Neural cell (in vitro differentiated cells): ENCODE measurements around the gene FGGY. TPM values are rescaled to one million over a fixed set of nuclear protein-coding genes. Genes with fewer than 3 reads are reported as not detected.

Experiments used
- H2AFZ ChIP-seq: fragments of 200-600, 300-800 bp; sonication (generic), shearing (Covaris generic); 2 replicates; pipeline ENCODE4 v1.6.0; 2014; ENCODE audit warnings: low read depth, mild to moderate bottlenecking, antibody characterized with exemption, low read length, moderate library complexity
- H3F3A ChIP-seq: fragments of 200-600 bp; shearing (Covaris generic); 2 replicates; pipeline ENCODE4 v1.6.1; 2016; ENCODE audit warnings: mild to moderate bottlenecking, moderate library complexity, mixed read lengths, antibody characterized with exemption, low read length; ENCODE audit not compliant: insufficient read depth, poor library complexity, severe bottlenecking
- H3K27ac ChIP-seq: fragments of 200-600, 300-800 bp; sonication (generic), shearing (Covaris generic); 2 replicates; pipeline ENCODE4 v1.5.1; 2014; ENCODE audit warnings: mild to moderate bottlenecking, low read length, moderate library complexity
- H3K27me3 ChIP-seq: fragments of 300-800, 200-600 bp; sonication (generic), shearing (Covaris generic); 2 replicates; pipeline ENCODE4 v1.6.0; 2014; ENCODE audit warnings: mild to moderate bottlenecking, low read depth, low read length, moderate library complexity; ENCODE audit not compliant: insufficient read depth
- H3K36me3 ChIP-seq: fragments of 300-800, 200-600 bp; sonication (generic), shearing (Covaris generic); 2 replicates; pipeline ENCODE4 v1.5.1; 2014; ENCODE audit warnings: mild to moderate bottlenecking, antibody characterized with exemption, low read length, moderate library complexity; ENCODE audit not compliant: insufficient read depth
- H3K4me2 ChIP-seq: fragments of 300-800, 200-600 bp; sonication (generic), shearing (Covaris generic); 2 replicates; pipeline ENCODE4 v1.6.0; 2014; ENCODE audit warnings: mild to moderate bottlenecking, low read length
- H3K4me3 ChIP-seq: fragments of 300-800, 200-600 bp; sonication (generic), shearing (Covaris generic); 2 replicates; pipeline ENCODE4 v1.5.1; 2014; ENCODE audit warnings: mild to moderate bottlenecking, low read length, moderate library complexity
- H3K79me2 ChIP-seq: fragments of 200-600 bp; shearing (Covaris generic); replicated peaks from 2 replicates; pipeline ENCODE4 v1.6.0; 2014; ENCODE audit warnings: mild to moderate bottlenecking, low read length, moderate library complexity; ENCODE audit not compliant: insufficient read depth
- H3K9ac ChIP-seq: fragments of 300-800, 200-600 bp; sonication (generic), shearing (Covaris generic); 2 replicates; pipeline ENCODE4 v1.6.1; 2016; ENCODE audit warnings: mild to moderate bottlenecking, low read length, mixed read lengths
- H3K9me2 ChIP-seq: fragments of 200-600 bp; shearing (Covaris generic); 2 replicates; pipeline ENCODE4 v1.6.1; 2016; ENCODE audit warnings: mild to moderate bottlenecking, low read length, mixed read lengths; ENCODE audit not compliant: insufficient read depth
- H3K9me3 ChIP-seq: fragments of 200-600, 300-800 bp; sonication (generic), shearing (Covaris generic); 2 replicates; pipeline ENCODE4 v1.6.1; 2016; ENCODE audit warnings: mild to moderate bottlenecking, mixed run types, low read length, moderate library complexity, mixed read lengths
- H4K20me1 ChIP-seq: fragments of 200-600 bp; shearing (Covaris generic); 2 replicates; pipeline ENCODE4 v1.6.1; 2016; ENCODE audit warnings: mild to moderate bottlenecking, mixed run types; ENCODE audit not compliant: insufficient read depth
- CTCF ChIP-seq: fragments of 450-650 bp; IDR thresholded peaks from 2 replicates; pipeline ENCODE4 v1.5.1; 2014; ENCODE audit warnings: antibody characterized with exemption, mild to moderate bottlenecking, moderate library complexity; ENCODE audit not compliant: poor library complexity, severe bottlenecking
- EP300 ChIP-seq: fragments of 450-650 bp; conservative IDR thresholded peaks from 2 replicates; pipeline ENCODE4 v1.6.1; 2014; ENCODE audit warnings: antibody characterized with exemption, mild to moderate bottlenecking, moderate library complexity; ENCODE audit not compliant: poor library complexity, severe bottlenecking
- EZH2 ChIP-seq: fragments of 200-600, 300-800 bp; shearing (Covaris generic), sonication (generic); IDR thresholded peaks from 2 replicates; pipeline ENCODE4 v1.6.1; 2014; ENCODE audit warnings: antibody characterized with exemption, low read length, borderline replicate concordance, mild to moderate bottlenecking; ENCODE audit not compliant: insufficient read depth, poor library complexity, severe bottlenecking
- MXI1 ChIP-seq: fragments of 450-650 bp; conservative IDR thresholded peaks from 2 replicates; pipeline ENCODE4 v1.6.1; 2014; ENCODE audit warnings: antibody characterized with exemption, mild to moderate bottlenecking; ENCODE audit not compliant: poor library complexity, severe bottlenecking
- POLR2AphosphoS5 ChIP-seq: IDR thresholded peaks from 2 replicates; pipeline ENCODE4 v1.6.1; 2012
- RAD21 ChIP-seq: fragments of 450-650 bp; conservative IDR thresholded peaks from 2 replicates; pipeline ENCODE4 v1.6.1; 2014; ENCODE audit warnings: antibody characterized with exemption, mild to moderate bottlenecking, moderate library complexity
- REST ChIP-seq: IDR thresholded peaks from 2 replicates; pipeline ENCODE4 v1.6.1; 2012; ENCODE audit warnings: borderline replicate concordance
- SMC3 ChIP-seq: fragments of 450-650 bp; conservative IDR thresholded peaks from 2 replicates; pipeline ENCODE4 v1.6.1; 2014; ENCODE audit warnings: antibody characterized with exemption, mild to moderate bottlenecking, moderate library complexity; ENCODE audit not compliant: poor library complexity
- TAF1 ChIP-seq: IDR thresholded peaks from 2 replicates; pipeline ENCODE4 v1.6.1; 2012; ENCODE audit warnings: low read depth
- polyA plus RNA-seq: library from polyadenylated mRNA; depleted of rRNA; stranded (reverse); fragments of >200 nt; gene quantifications from 2 replicates; pipeline ENCODE4 v1.2.3, GENCODE V29; 2014

The FGGY gene
- polyA plus RNA-seq, 1 donor from 2014 or later, result 7.4 TPM

GRCh38 chr1:59292562-59292961, 4.3 kb upstream of the FGGY start:
- Histone ChIP-seq H3K4me3 (no peak overlapping the region), H3K9me2 (no peaks in the 10 kb centered on the region), H3K27ac (no peak overlapping the region), H3K79me2 (no peaks in the 10 kb centered on the region), H3K36me3 (no peaks in the 10 kb centered on the region), H3K9ac (no peak overlapping the region), H3K4me2 (no peak overlapping the region), H3K9me3 (no peaks in the 10 kb centered on the region), H4K20me1 (no peaks in the 10 kb centered on the region), H3K27me3 (no peaks in the 10 kb centered on the region), H3F3A (peaks cover 4% of the 10 kb centered on the region), H2AFZ (no peak overlapping the region)
- TF ChIP-seq RAD21 (no peak), POLR2AphosphoS5 (no peak), CTCF (no peak), SMC3 (no peak), EZH2 (no peak), EP300 (no peak), REST (no peak), MXI1 (no peak), TAF1 (no peak)

- no peak overlapping the region for H2AFZ ChIP-seq
- H3K27ac ChIP-seq, result no peak overlapping the region
- no peaks in the 10 kb centered on the region for H3K79me2 ChIP-seq
- H3K9ac ChIP-seq, result no peak overlapping the region
- no peaks in the 10 kb centered on the region for H3K27me3 ChIP-seq
- no peaks in the 10 kb centered on the region for H3K9me3 ChIP-seq
- no peaks in the 10 kb centered on the region for H3K9me2 ChIP-seq
- H4K20me1 ChIP-seq, result no peaks in the 10 kb centered on the region
- no peak overlapping the region for H3K4me2 ChIP-seq
- no peaks in the 10 kb centered on the region for H3K36me3 ChIP-seq
- peaks cover 4% of the 10 kb centered on the region for H3F3A ChIP-seq
- no peak overlapping the region for H3K4me3 ChIP-seq
- TF ChIP-seq POLR2AphosphoS5 (no peak), RAD21 (no peak), SMC3 (no peak), TAF1 (no peak), EP300 (no peak), MXI1 (no peak), CTCF (no peak), EZH2 (no peak), REST (no peak)
These were observed 3.7 kb upstream of the FGGY start for GRCh38 chr1:59293206-59293605.
